ENCODE data around the gene EP300.
"Not testable (repeated sequence)": the region's sequence is repeated elsewhere in the genome, so short reads cannot be mapped to it uniquely, and the experiment has no call there.

Gene EP300

GRCh38 chr22:41106122-41106968, 14.0 kb downstream of the EP300 start:
- Histone ChIP-seq H3K4me3 (ENCODE audit: low read length in 2 of 2) (no peak overlapping the region), H3K4me1 (ENCODE audit: control insufficient read depth in 2 of 2, insufficient read depth in 2 of 2, low read length in 2 of 2) (no peaks in the 10 kb centered on the region), H3K9me3 (ENCODE audit: control insufficient read depth in 2 of 2, low read length in 2 of 2) (no peaks in the 10 kb centered on the region), H3K9ac (ENCODE audit: low read depth in 1 of 2, low read length in 2 of 2) (no peak overlapping the region), H3K36me3 (ENCODE audit: control insufficient read depth in 2 of 2, insufficient read depth in 2 of 2, low read length in 2 of 2) (peaks cover 8 to 18% of the 10 kb centered on the region in 2 donors), H3K27ac (ENCODE audit: low read depth in 2 of 2, low read length in 2 of 2) (no peak overlapping the region), H3K27me3 (ENCODE audit: control insufficient read depth in 2 of 2, insufficient read depth in 2 of 2, low read length in 2 of 2) (no peaks in the 10 kb centered on the region)

GRCh38 chr22:41106969-41107325, 14.6 kb downstream of the EP300 start:
- not testable (repeated sequence) for H3K4me3 ChIP-seq (ENCODE audit: low read length in 2 of 2); H3K27ac ChIP-seq (ENCODE audit: low read depth in 2 of 2, low read length in 2 of 2); H3K4me1 ChIP-seq (ENCODE audit: control insufficient read depth in 2 of 2, insufficient read depth in 2 of 2, low read length in 2 of 2); H3K9ac ChIP-seq (ENCODE audit: low read depth in 1 of 2, low read length in 2 of 2); H3K27me3 ChIP-seq (ENCODE audit: control insufficient read depth in 2 of 2, insufficient read depth in 2 of 2, low read length in 2 of 2); H3K9me3 ChIP-seq (ENCODE audit: control insufficient read depth in 2 of 2, low read length in 2 of 2)
- peaks cover 8 to 19% of the 10 kb centered on the region in 2 donors for H3K36me3 ChIP-seq (ENCODE audit: control insufficient read depth in 2 of 2, insufficient read depth in 2 of 2, low read length in 2 of 2)

GRCh38 chr22:41110968-41111367, 18.6 kb downstream of the EP300 start:
- H3K4me1 ChIP-seq (ENCODE audit: control insufficient read depth in 2 of 2, insufficient read depth in 2 of 2, low read length in 2 of 2) = no peaks in the 10 kb centered on the region
- peaks cover 8 to 22% of the 10 kb centered on the region in 2 donors for H3K36me3 ChIP-seq (ENCODE audit: control insufficient read depth in 2 of 2, insufficient read depth in 2 of 2, low read length in 2 of 2)
- H3K27ac ChIP-seq (ENCODE audit: low read depth in 2 of 2, low read length in 2 of 2) = no peak overlapping the region
- no peak overlapping the region for H3K4me3 ChIP-seq (ENCODE audit: low read length in 2 of 2)
- H3K9me3 ChIP-seq (ENCODE audit: control insufficient read depth in 2 of 2, low read length in 2 of 2) = no peaks in the 10 kb centered on the region
- H3K27me3 ChIP-seq (ENCODE audit: control insufficient read depth in 2 of 2, insufficient read depth in 2 of 2, low read length in 2 of 2) = no peaks in the 10 kb centered on the region
- no peak overlapping the region for H3K9ac ChIP-seq (ENCODE audit: low read depth in 1 of 2, low read length in 2 of 2)

GRCh38 chr22:41116342-41116741, 23.9 kb downstream of the EP300 start:
- Histone ChIP-seq H3K27me3 (ENCODE audit: control insufficient read depth in 2 of 2, insufficient read depth in 2 of 2, low read length in 2 of 2) (no peaks in the 10 kb centered on the region), H3K36me3 (ENCODE audit: control insufficient read depth in 2 of 2, insufficient read depth in 2 of 2, low read length in 2 of 2) (peaks cover 19 to 41% of the 10 kb centered on the region in 2 donors), H3K27ac (ENCODE audit: low read depth in 2 of 2, low read length in 2 of 2) (no peak overlapping the region), H3K9me3 (ENCODE audit: control insufficient read depth in 2 of 2, low read length in 2 of 2) (no peaks in the 10 kb centered on the region), H3K9ac (ENCODE audit: low read depth in 1 of 2, low read length in 2 of 2) (no peak overlapping the region), H3K4me3 (ENCODE audit: low read length in 2 of 2) (no peak overlapping the region), H3K4me1 (ENCODE audit: control insufficient read depth in 2 of 2, insufficient read depth in 2 of 2, low read length in 2 of 2) (no peaks in the 10 kb centered on the region)

- Histone ChIP-seq H3K36me3 (ENCODE audit: control insufficient read depth in 2 of 2, insufficient read depth in 2 of 2, low read length in 2 of 2) (peaks cover 19 to 38% of the 10 kb centered on the region in 2 donors), H3K4me1 (ENCODE audit: control insufficient read depth in 2 of 2, insufficient read depth in 2 of 2, low read length in 2 of 2) (no peaks in the 10 kb centered on the region), H3K27ac (ENCODE audit: low read depth in 2 of 2, low read length in 2 of 2) (no peak overlapping the region), H3K27me3 (ENCODE audit: control insufficient read depth in 2 of 2, insufficient read depth in 2 of 2, low read length in 2 of 2) (no peaks in the 10 kb centered on the region), H3K9me3 (ENCODE audit: control insufficient read depth in 2 of 2, low read length in 2 of 2) (no peaks in the 10 kb centered on the region), H3K4me3 (ENCODE audit: low read length in 2 of 2) (no peak overlapping the region), H3K9ac (ENCODE audit: low read depth in 1 of 2, low read length in 2 of 2) (no peak overlapping the region)
These were observed 25.0 kb downstream of the EP300 start for GRCh38 chr22:41117127-41117965.

GRCh38 chr22:41123151-41123550, 30.8 kb downstream of the EP300 start:
- H3K4me1 ChIP-seq (ENCODE audit: control insufficient read depth in 2 of 2, insufficient read depth in 2 of 2, low read length in 2 of 2) = no peaks in the 10 kb centered on the region
- no peak overlapping the region for H3K9ac ChIP-seq (ENCODE audit: low read depth in 1 of 2, low read length in 2 of 2)
- peaks cover 28 to 52% of the 10 kb centered on the region in 2 donors for H3K36me3 ChIP-seq (ENCODE audit: control insufficient read depth in 2 of 2, insufficient read depth in 2 of 2, low read length in 2 of 2)
- no peaks in the 10 kb centered on the region for H3K27me3 ChIP-seq (ENCODE audit: control insufficient read depth in 2 of 2, insufficient read depth in 2 of 2, low read length in 2 of 2)
- H3K9me3 ChIP-seq (ENCODE audit: control insufficient read depth in 2 of 2, low read length in 2 of 2) = no peaks in the 10 kb centered on the region
- H3K27ac ChIP-seq (ENCODE audit: low read depth in 2 of 2, low read length in 2 of 2) = no peak overlapping the region
- no peak overlapping the region for H3K4me3 ChIP-seq (ENCODE audit: low read length in 2 of 2)

- H3K27ac ChIP-seq (ENCODE audit: low read depth in 2 of 2, low read length in 2 of 2) = no peak overlapping the region
- no peaks in the 10 kb centered on the region for H3K9me3 ChIP-seq (ENCODE audit: control insufficient read depth in 2 of 2, low read length in 2 of 2)
- peaks cover 30 to 53% of the 10 kb centered on the region in 2 donors for H3K36me3 ChIP-seq (ENCODE audit: control insufficient read depth in 2 of 2, insufficient read depth in 2 of 2, low read length in 2 of 2)
- no peaks in the 10 kb centered on the region for H3K4me1 ChIP-seq (ENCODE audit: control insufficient read depth in 2 of 2, insufficient read depth in 2 of 2, low read length in 2 of 2)
- no peak overlapping the region for H3K9ac ChIP-seq (ENCODE audit: low read depth in 1 of 2, low read length in 2 of 2)
- no peak overlapping the region for H3K4me3 ChIP-seq (ENCODE audit: low read length in 2 of 2)
- no peaks in the 10 kb centered on the region for H3K27me3 ChIP-seq (ENCODE audit: control insufficient read depth in 2 of 2, insufficient read depth in 2 of 2, low read length in 2 of 2)
These were observed 31.7 kb downstream of the EP300 start for GRCh38 chr22:41124086-41124485.

- Histone ChIP-seq H3K4me3 (ENCODE audit: low read length in 2 of 2) (no peak overlapping the region), H3K36me3 (ENCODE audit: control insufficient read depth in 2 of 2, insufficient read depth in 2 of 2, low read length in 2 of 2) (peaks cover 51 to 66% of the 10 kb centered on the region in 2 donors), H3K9ac (ENCODE audit: low read depth in 1 of 2, low read length in 2 of 2) (no peak overlapping the region), H3K27ac (ENCODE audit: low read depth in 2 of 2, low read length in 2 of 2) (no peak overlapping the region), H3K9me3 (ENCODE audit: control insufficient read depth in 2 of 2, low read length in 2 of 2) (no peaks in the 10 kb centered on the region), H3K4me1 (ENCODE audit: control insufficient read depth in 2 of 2, insufficient read depth in 2 of 2, low read length in 2 of 2) (no peaks in the 10 kb centered on the region), H3K27me3 (ENCODE audit: control insufficient read depth in 2 of 2, insufficient read depth in 2 of 2, low read length in 2 of 2) (no peaks in the 10 kb centered on the region)
These were observed 35.1 kb downstream of the EP300 start for GRCh38 chr22:41127451-41127850.

GRCh38 chr22:41128606-41129005, 36.2 kb downstream of the EP300 start:
- no peaks in the 10 kb centered on the region for H3K4me1 ChIP-seq (ENCODE audit: control insufficient read depth in 2 of 2, insufficient read depth in 2 of 2, low read length in 2 of 2)
- no peaks in the 10 kb centered on the region for H3K27me3 ChIP-seq (ENCODE audit: control insufficient read depth in 2 of 2, insufficient read depth in 2 of 2, low read length in 2 of 2)
- H3K9ac ChIP-seq (ENCODE audit: low read depth in 1 of 2, low read length in 2 of 2) = no peak overlapping the region
- no peak overlapping the region for H3K27ac ChIP-seq (ENCODE audit: low read depth in 2 of 2, low read length in 2 of 2)
- no peaks in the 10 kb centered on the region for H3K9me3 ChIP-seq (ENCODE audit: control insufficient read depth in 2 of 2, low read length in 2 of 2)
- peaks cover 58 to 69% of the 10 kb centered on the region in 2 donors for H3K36me3 ChIP-seq (ENCODE audit: control insufficient read depth in 2 of 2, insufficient read depth in 2 of 2, low read length in 2 of 2)
- H3K4me3 ChIP-seq (ENCODE audit: low read length in 2 of 2) = no peak overlapping the region

- Histone ChIP-seq H3K27ac (ENCODE audit: low read depth in 2 of 2, low read length in 2 of 2) (no peak overlapping the region), H3K9ac (ENCODE audit: low read depth in 1 of 2, low read length in 2 of 2) (no peak overlapping the region), H3K9me3 (ENCODE audit: control insufficient read depth in 2 of 2, low read length in 2 of 2) (no peaks in the 10 kb centered on the region), H3K27me3 (ENCODE audit: control insufficient read depth in 2 of 2, insufficient read depth in 2 of 2, low read length in 2 of 2) (no peaks in the 10 kb centered on the region), H3K36me3 (ENCODE audit: control insufficient read depth in 2 of 2, insufficient read depth in 2 of 2, low read length in 2 of 2) (peaks cover 71 to 78% of the 10 kb centered on the region in 2 donors), H3K4me3 (ENCODE audit: low read length in 2 of 2) (no peak overlapping the region), H3K4me1 (ENCODE audit: control insufficient read depth in 2 of 2, insufficient read depth in 2 of 2, low read length in 2 of 2) (no peaks in the 10 kb centered on the region)
These were observed 40.2 kb downstream of the EP300 start for GRCh38 chr22:41132550-41132949.
